GM21737 (cell line): ENCODE data around the gene LSS.

Experiments
- ATAC-seq: cut with Tn5 transposase; IDR thresholded peaks from one replicate; pipeline ENCODE4 v1.9.1; 2021; ENCODE audit warnings: mild to moderate bottlenecking, moderate library complexity; ENCODE audit not compliant: unreplicated experiment

Gene LSS

DNA sequence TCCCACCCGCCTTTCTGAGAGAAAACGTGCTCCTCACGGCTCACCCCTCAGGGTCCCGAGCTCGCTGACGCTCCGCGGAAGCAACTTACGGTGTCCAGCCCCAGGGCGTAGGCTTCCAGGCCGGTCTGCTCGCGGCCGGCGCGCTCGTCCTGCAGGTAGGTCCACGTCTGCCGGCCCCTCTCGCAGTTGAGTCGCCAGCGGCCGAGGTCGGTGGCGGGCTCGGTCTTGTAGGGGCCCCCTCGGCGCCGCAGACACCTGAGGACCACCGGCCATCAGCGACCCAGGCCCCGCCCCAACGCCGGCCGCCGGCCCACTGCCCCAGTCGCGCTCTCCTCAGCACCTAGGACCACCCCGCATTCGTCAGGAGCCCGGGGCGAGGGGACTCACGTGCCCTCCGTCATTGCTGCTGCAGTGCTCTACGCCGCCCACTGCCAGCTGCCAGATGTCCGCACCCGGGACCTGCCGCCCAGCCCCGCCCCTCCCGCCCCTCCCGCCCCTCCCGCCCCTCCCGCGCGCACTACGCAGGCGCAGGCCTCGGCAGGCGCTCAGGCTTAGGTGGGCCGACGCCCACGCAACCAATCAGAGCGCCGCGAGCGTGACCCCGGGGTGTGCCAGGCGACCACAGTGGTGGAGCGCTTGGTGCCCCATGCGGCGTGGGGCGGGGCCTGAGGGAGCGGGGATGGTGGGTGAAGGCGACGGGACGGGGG is at the start of gene LSS:
Gene LSS (minus strand): TSS at position 430 of the 707 bp plus-strand sequence. CDS start 29 bp downstream, at position 401.
- peak; percentile 77 for ATAC-seq

DNA sequence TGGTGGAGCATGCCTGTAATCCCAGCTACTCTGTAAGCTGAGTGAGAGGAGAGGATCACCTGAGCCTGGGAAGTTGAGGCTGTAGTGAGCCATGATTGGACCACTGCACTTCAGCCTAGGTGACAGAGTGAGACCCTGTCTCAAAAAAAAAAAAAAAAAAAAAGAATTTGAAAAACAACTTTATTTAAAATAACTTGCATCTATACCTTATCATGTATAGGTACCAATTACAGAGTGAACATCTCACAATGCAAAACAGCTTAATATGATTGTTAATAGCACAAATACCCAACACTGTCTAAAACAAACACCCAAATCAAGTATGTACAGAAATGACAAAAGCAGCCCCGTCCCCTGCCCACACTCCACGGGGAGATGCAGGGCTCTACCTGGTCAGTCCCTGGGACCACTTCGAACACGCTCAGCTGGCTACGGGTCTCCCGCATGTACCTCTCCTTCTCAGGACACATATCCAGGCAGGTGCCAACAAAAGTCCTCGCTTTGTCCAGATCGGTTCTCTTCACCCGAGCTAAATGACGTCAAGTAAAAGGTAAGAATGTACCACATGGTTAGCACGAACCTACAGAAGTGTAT is 46.3 kb upstream of the LSS start:
- ATAC-seq = no peak

- no peak for ATAC-seq
Measured at GRCh38 chr21:46273341-46273740, 44.8 kb upstream of the LSS start.

DNA sequence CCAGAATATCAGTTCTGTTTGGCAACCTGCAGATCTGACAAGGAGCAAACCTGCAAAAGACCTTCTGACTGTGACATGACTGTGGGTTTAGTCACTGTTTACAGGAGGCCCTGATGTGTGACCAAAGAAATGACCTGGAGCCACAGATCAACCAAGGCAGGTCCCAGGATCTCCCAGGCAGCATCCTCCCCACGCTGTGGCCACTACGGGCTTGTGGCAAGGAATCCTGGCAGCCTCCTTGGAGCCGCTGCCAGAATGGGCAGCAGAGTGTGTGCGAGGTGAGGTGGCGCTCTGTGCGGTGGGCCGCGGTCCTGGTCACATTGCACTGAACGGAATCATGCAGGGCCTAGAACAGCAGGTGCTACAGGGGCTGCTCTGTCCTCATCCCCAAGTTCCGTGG is 40.9 kb upstream of the LSS start:
- no peak for ATAC-seq

GRCh38 chr21:46268371-46268770 is 39.8 kb upstream of the LSS start:
- ATAC-seq = no peak

- ATAC-seq = no peak
Measured at GRCh38 chr21:46266946-46267345, 38.4 kb upstream of the LSS start.

GRCh38 chr21:46265736-46266525 is 37.4 kb upstream of the LSS start:
- ATAC-seq = no peak

- no peak for ATAC-seq
Measured at GRCh38 chr21:46264690-46265144, 36.1 kb upstream of the LSS start.

DNA sequence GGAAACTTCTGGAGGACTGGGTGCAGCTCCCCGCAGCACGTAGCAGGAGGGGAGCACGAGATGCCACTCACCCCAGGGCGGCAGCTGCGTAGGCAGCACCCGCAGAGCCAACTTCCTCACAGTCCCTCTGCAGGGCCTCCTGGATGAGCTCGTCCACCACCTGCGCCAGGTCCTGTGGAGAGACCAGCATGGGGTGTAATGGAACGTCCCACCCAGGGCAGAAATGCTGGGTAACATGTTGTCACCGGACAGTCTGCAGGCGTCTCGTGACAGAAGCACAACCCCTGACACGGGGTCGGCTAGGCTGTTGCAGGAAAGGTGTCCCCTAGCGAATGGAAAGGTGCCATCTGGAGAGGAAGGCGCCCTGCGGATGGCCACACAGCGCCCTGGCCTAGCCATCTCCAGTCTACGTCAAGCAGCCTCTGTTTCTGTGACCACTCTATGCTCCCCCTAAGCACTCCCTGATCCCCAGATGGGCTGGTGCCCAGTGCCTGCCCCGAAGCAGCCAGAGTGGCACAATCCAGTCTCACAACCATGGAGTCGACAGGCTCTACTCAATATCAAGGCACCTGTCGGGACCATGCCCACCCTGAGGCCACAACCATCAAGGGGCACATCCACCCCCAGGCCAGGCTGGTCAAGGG is 35.6 kb upstream of the LSS start:
- no peak for ATAC-seq

GRCh38 chr21:46256501-46256994 is 28.0 kb upstream of the LSS start:
- no peak for ATAC-seq

GRCh38 chr21:46255758-46256337 is 27.3 kb upstream of the LSS start:
- no peak for ATAC-seq

DNA sequence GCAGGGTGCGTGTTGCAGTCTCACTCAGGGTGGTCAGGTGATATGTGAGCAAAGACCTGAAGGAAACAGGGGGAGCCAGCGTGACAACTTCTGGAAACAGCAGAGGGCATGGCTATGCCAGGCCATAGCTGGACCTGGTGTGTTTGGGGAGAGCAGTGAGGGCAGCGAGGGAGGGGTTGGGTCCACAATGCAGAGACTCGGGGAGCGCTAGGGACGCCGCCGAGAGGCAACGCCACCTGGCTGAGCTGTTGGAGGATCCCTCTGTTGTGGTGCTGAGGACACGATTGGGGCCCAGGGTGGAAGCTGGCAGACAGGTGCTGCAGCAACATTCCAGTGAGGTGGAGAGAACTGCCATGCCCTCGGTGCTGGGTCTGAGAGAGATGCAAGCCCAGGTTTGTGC is 26.6 kb upstream of the LSS start:
- no peak for ATAC-seq

GRCh38 chr21:46254208-46254975 is 25.8 kb upstream of the LSS start:
- ATAC-seq = peak; percentile 45

GRCh38 chr21:46253610-46254124 is 25.1 kb upstream of the LSS start:
- peak; percentile 58 for ATAC-seq

DNA sequence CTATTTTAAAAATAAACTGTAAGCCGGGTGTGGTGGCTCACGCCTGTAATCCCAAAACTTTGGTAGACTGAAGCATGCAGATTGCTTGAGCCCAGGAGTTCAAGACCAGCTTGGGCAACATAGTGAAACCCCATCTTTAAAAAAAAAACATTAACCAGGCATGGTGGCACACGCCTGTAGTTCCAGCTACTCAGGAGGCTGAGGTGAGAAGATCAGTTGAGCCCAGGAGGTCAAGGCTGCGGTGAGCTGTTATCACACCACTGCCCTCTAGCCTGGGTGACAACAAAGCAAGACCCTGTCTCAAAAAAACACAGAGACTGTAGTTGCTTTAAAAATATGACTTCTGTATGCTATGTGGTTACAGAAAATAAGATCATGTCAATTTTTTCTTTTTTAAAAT is 24.3 kb upstream of the LSS start:
- ATAC-seq = no peak

- no peak for ATAC-seq
Measured at GRCh38 chr21:46250146-46250725, 21.7 kb upstream of the LSS start.

- no peak for ATAC-seq
Measured at GRCh38 chr21:46248827-46249226, 20.3 kb upstream of the LSS start.

DNA sequence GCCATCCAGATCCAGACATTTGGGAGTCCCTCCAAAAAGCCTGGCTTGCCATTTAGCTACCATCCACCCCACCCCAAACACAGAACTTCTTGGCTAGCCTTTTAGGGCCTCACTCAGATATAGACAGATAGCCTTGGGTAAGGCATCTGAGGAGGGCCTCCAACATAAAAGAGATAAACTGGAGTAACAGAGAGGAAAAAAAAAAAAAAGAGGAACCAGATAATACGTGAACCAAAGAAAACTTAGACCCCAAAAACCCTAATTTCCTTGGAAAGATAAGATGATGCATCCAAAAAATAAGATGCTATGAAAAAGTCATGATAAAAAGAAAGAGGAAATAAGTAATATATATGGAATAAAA is 19.8 kb upstream of the LSS start:
- no peak for ATAC-seq

DNA sequence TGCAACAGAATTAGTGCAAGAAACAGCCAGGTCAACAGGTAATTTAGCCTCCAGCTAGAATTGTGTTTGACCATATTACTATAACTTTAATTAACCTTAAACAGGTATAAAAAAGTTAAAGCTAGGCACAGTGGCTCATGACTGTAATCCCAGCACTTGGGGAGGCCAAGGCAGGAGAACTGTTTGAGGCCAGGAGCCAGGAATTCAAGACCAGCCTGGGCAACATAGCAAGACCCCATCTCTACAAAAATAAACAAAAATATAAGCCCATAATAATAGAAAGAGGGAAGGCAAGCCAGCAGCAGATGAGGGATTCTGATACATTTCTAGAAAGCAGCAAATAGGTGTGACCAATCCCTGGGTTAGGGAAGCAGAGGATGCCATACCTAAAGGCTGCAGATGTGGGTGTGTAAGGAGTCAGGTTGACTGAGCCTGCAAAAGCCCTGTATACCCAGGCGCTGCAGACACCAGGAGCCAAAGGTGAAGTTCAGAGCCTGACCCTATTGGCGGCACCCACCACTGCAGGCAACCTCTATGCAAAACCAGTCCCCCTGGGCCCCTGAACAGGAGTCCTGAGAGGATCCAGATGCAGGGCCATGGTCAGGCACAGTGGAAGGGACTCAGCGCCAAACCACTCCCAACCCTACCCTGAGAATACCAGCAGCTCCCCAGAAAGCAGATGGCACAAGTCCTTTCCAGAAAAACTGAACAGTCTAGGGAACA is 19.3 kb upstream of the LSS start:
- ATAC-seq = no peak
